Gastrocnemius medialis (tissue), 4 donors: ENCODE data around the gene EEF1A2. TPM values are rescaled to one million over a fixed set of nuclear protein-coding genes. Genes with fewer than 3 reads are reported as not detected.

Source experiments
- ATAC-seq, 2 donors: fragments of 150-250 bp; one replicate each; pipeline ENCODE4 v1.9.1; 2016
- DNase-seq, 2 donors: peaks; one replicate each; pipeline ENCODE4 v3.0.0-alpha.2; 2019
- H3K27ac ChIP-seq, 4 donors: fragments of 200-600 bp; sonication (generic); 1 replicate in 1 of 4; 2 replicates in 3 of 4; pipeline ENCODE4 v1.5.1; 2016 to 2018; ENCODE audit warnings: mild to moderate bottlenecking in 2 of 4, moderate library complexity in 1 of 4
- H3K27me3 ChIP-seq, 3 donors: fragments of 200-600 bp; sonication (generic) in 2 of 3; 1 replicate in 1 of 3; 2 replicates in 2 of 3; pipeline versions ENCODE4 v1.5.1 to v1.6.0; 2016 to 2019; ENCODE audit warnings: mild to moderate bottlenecking in 1 of 3, moderate library complexity in 1 of 3
- H3K36me3 ChIP-seq, 2 donors: fragments of 200-600 bp; sonication (generic) in 1 of 2; one replicate each; pipeline ENCODE4 v1.5.1; 2017 to 2018
- H3K4me1 ChIP-seq, 2 donors: fragments of 200-600 bp; sonication (generic) in 1 of 2; one replicate each; pipeline ENCODE4 v1.5.1; 2016 to 2017; ENCODE audit warnings: mild to moderate bottlenecking in 2 of 2
- H3K4me3 ChIP-seq, 4 donors: fragments of 200-600 bp; sonication (generic) in 3 of 4; 1 replicate in 1 of 4; 2 replicates in 3 of 4; pipeline ENCODE4 v1.5.1; 2016 to 2019; ENCODE audit warnings: mild to moderate bottlenecking in 2 of 4
- H3K9me3 ChIP-seq, 3 donors: fragments of 200-600 bp; sonication (generic) in 2 of 3; 1 replicate in 1 of 3; 2 replicates in 2 of 3; pipeline ENCODE4 v1.5.1; 2016 to 2019
- POLR2A ChIP-seq, 2 donors: fragments of 450-650 bp; IDR thresholded peaks; one replicate each; pipeline ENCODE4 v1.6.1; 2017; ENCODE audit warnings: antibody characterized with exemption in 2 of 2, mild to moderate bottlenecking in 2 of 2, moderate library complexity in 2 of 2
- in situ Hi-C, 4 donors: fragments of 200-750 bp; cut with MboI; loops; one replicate each; pipeline versions ENCODE4 v1.15.0 to v1.8.0; 2017; ENCODE audit warnings: low sequenced_read_pairs in 4 of 4
- intact Hi-C: fragments of 100-400 bp; cut with DNase I; formaldehyde crosslinking; loops from one replicate; pipeline ENCODE4 v1.15.1; 2023; ENCODE audit warnings: low total_unique reads
- total RNA-seq, 4 donors: library from RNA; depleted of rRNA; stranded (reverse); fragments of >200 nt; gene quantifications; one replicate each; pipeline versions ENCODE4 v1.1.0 to v1.2.3, GENCODE V29; 2016
- TF ChIP-seq, protein P1 (sequence below), 5 experiments: fragments of 450-650 bp in 3 of 5; fragments of 200-600 bp in 2 of 5; sonication (generic) in 2 of 5; IDR thresholded peaks in 4 of 5; conservative IDR thresholded peaks in 1 of 5; 1 replicate in 4 of 5; 2 replicates in 1 of 5; pipeline ENCODE4 v1.5.1; 2016 to 2019; ENCODE audit warnings: antibody characterized with exemption in 5 of 5, mild to moderate bottlenecking in 3 of 5, moderate library complexity in 3 of 5

Gene EEF1A2
- total RNA-seq, 4 donors from 2014 or later = 1,736 to 2,603 (median 2,395) TPM

DNA sequence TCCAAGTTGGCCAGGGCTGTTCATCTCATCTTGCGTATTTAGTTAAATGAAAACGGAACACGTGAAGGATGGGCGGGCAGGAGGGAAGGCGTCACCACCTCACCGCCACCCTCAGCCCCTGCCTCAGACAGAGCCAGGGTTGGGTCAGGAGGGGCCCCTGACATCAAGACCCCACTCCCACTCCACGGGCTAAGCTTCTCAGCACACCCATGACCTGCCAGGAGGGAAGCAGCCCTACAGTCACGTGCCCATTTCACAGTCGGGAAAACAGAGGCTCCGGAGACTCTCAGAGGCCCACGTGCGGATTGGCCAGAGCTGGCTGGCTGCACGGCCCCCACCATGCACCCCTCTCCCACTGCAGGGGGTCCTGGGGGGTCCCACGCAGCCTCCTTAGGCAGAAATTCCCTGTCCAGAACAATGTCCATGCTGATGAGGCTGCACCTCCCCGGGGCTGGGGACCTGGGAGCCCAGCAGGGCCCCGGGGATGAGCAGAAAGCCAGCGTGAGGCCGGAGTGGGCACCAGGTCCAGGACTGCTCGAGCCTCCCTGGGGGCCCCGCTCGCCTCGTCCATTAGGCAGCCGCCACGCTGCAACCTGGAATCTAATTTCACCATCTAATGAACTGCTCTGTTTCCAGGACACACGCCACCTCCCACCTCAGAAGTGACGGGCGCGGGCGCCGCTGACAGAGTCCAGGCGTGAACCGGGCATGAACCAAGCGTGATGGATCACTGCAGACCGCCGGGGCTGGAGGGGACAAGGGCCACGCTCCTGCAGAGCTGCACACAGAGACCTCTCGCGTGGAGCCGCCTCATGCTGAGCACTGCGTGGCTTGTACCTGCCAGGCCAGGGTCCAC lies 42.2 kb downstream of the EEF1A2 start:
- Histone ChIP-seq H3K4me1 (no peaks in the 10 kb centered on the region), H3K4me3 (no peak overlapping the region), H3K9me3 (no peaks in the 10 kb centered on the region), H3K27me3 (peaks cover 61 to 84% (median 81%) of the 10 kb centered on the region in 3 donors), H3K27ac (no peak overlapping the region), H3K36me3 (no peaks in the 10 kb centered on the region)
- intact Hi-C loops (no loop called here), in situ Hi-C loops (no loop called here)
- TF ChIP-seq, protein P1, sequence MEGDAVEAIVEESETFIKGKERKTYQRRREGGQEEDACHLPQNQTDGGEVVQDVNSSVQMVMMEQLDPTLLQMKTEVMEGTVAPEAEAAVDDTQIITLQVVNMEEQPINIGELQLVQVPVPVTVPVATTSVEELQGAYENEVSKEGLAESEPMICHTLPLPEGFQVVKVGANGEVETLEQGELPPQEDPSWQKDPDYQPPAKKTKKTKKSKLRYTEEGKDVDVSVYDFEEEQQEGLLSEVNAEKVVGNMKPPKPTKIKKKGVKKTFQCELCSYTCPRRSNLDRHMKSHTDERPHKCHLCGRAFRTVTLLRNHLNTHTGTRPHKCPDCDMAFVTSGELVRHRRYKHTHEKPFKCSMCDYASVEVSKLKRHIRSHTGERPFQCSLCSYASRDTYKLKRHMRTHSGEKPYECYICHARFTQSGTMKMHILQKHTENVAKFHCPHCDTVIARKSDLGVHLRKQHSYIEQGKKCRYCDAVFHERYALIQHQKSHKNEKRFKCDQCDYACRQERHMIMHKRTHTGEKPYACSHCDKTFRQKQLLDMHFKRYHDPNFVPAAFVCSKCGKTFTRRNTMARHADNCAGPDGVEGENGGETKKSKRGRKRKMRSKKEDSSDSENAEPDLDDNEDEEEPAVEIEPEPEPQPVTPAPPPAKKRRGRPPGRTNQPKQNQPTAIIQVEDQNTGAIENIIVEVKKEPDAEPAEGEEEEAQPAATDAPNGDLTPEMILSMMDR (IDR thresholded peaks at IDR 0.05 in 4 of 5, conservative IDR thresholded peaks at IDR 0.05 in 1 of 5) = no peak
- TF ChIP-seq POLR2A (IDR thresholded peaks at IDR 0.05) = no peak
- no peak for ATAC-seq
- no peak for DNase-seq

DNA sequence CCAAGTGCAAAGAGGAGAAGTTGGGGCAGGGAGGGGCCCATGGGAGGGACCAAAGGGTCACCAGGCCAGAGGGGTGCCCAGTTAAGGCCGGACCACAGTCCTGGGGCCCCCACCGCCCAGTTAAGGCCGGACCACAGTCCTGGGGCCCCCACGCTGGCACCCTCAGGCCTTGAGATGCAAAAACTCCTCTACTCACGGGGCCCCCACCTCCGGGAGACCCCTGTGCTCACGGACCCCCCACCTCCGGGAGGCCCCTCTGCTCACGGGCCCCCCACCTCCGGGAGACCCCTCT lies 43.4 kb downstream of the EEF1A2 start:
- in situ Hi-C loops = no loop called here
- Histone ChIP-seq H3K4me1 (no peaks in the 10 kb centered on the region), H3K9me3 (no peaks in the 10 kb centered on the region), H3K27me3 (peaks cover 59 to 82% (median 72%) of the 10 kb centered on the region in 3 donors), H3K4me3 (no peak overlapping the region), H3K27ac (no peak overlapping the region), H3K36me3 (no peaks in the 10 kb centered on the region)
- intact Hi-C loops = no loop called here
- ATAC-seq = no peak
- no peak for DNase-seq
- no peak for TF ChIP-seq POLR2A (IDR thresholded peaks at IDR 0.05)
- TF ChIP-seq, protein P1 (IDR thresholded peaks at IDR 0.05 in 4 of 5, conservative IDR thresholded peaks at IDR 0.05 in 1 of 5) = no peak

DNA sequence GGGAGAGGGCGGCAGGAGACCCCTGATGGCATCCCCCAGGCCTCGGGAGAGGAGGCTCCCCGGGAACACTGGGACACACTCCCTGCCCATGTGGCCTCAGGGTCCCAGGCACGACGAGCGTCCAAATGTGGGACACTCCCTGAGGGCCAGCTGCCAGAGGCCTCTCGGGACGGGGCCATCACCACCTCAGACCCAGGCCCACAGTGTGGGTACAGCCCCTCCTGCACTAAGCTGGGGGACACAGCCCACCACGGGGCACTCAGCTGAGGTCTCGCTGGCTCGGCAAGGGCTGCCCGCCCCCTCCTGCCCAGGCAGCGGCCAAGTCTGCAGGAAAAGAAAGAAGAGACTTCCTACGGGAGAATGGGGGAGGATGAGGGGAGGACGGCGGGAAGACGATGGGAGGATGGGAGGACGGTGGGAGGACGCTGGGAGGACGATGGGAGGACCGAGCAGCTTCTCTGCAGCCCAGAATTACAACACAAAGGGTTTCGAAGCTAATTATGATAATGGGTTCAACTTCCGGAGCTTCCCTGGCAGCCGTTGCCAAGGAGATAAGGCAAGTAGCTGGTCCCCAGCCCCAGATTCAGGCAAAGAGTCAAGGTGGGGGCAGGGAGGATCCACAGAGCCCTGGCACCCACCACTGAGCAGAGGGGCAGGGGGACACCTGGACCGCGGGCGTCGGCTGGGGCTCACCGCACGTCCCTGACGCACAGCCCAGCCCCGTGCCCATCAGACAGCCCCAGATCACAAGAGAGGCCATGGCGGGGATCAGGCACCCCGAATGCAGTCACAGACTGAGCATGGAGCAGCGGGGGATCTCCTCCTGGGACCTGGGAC lies 43.9 kb downstream of the EEF1A2 start:
- H3K36me3 ChIP-seq = no peaks in the 10 kb centered on the region
- H3K9me3 ChIP-seq = no peaks in the 10 kb centered on the region
- peaks cover 54 to 82% (median 75%) of the 10 kb centered on the region in 3 donors for H3K27me3 ChIP-seq
- TF ChIP-seq, protein P1 (IDR thresholded peaks at IDR 0.05 in 4 of 5, conservative IDR thresholded peaks at IDR 0.05 in 1 of 5) = no peak
- H3K4me3 ChIP-seq = no peak overlapping the region
- in situ Hi-C loops = no loop called here
- intact Hi-C loops = no loop called here
- no peaks in the 10 kb centered on the region for H3K4me1 ChIP-seq
- no peak overlapping the region for H3K27ac ChIP-seq
- DNase-seq (no peak), ATAC-seq (no peak)

- Histone ChIP-seq H3K4me1 (no peaks in the 10 kb centered on the region), H3K4me3 (no peak overlapping the region), H3K27me3 (peaks cover 62 to 88% (median 79%) of the 10 kb centered on the region in 3 donors), H3K27ac (no peak overlapping the region), H3K36me3 (no peaks in the 10 kb centered on the region), H3K9me3 (no peaks in the 10 kb centered on the region)
- in situ Hi-C loops = no loop called here
- intact Hi-C loops = no loop called here
- ATAC-seq = no peak
- TF ChIP-seq, protein P1 (IDR thresholded peaks at IDR 0.05 in 4 of 5, conservative IDR thresholded peaks at IDR 0.05 in 1 of 5) = peak in 3 of 5 experiments; percentile 13 to 43 (median 28)
- no peak for TF ChIP-seq POLR2A (IDR thresholded peaks at IDR 0.05)
- no peak for DNase-seq
These were observed 45.9 kb downstream of the EEF1A2 start for GRCh38 chr20:63452821-63453523.
